GM18517 (cell line): ENCODE data around the gene MAP3K6.
"Not testable (repeated sequence)": the region's sequence is repeated elsewhere in the genome, so short reads cannot be mapped to it uniquely, and the experiment has no call there.

Experiments
- ATAC-seq: cut with Tn5 transposase; IDR thresholded peaks from one replicate; pipeline ENCODE4 v1.9.1; 2021; ENCODE audit warnings: mild to moderate bottlenecking, moderate library complexity; ENCODE audit not compliant: unreplicated experiment

MAP3K6 gene

GRCh38 chr1:27398405-27399149 is 31.8 kb upstream of the MAP3K6 start:
- no peak for ATAC-seq

- ATAC-seq = no peak
Observed at GRCh38 chr1:27397749-27398148, 31.0 kb upstream of the MAP3K6 start.

GRCh38 chr1:27397110-27397509 is 30.3 kb upstream of the MAP3K6 start:
- ATAC-seq = no peak

GRCh38 chr1:27395441-27396195 is 28.9 kb upstream of the MAP3K6 start:
- no peak for ATAC-seq

- no peak for ATAC-seq
Observed at GRCh38 chr1:27394925-27395324, 28.2 kb upstream of the MAP3K6 start.

- no peak for ATAC-seq
Observed at GRCh38 chr1:27394282-27394658, 27.5 kb upstream of the MAP3K6 start.

- no peak for ATAC-seq
Observed at GRCh38 chr1:27393641-27394281, 27.0 kb upstream of the MAP3K6 start.

- no peak for ATAC-seq
Observed at GRCh38 chr1:27392778-27393635, 26.2 kb upstream of the MAP3K6 start.

- peak; percentile 46 for ATAC-seq
Observed at GRCh38 chr1:27392096-27392777, 25.5 kb upstream of the MAP3K6 start, which contains the start of gene GPR3. Gene GPR3, plus strand, starts transcription at chr1:27392622. Its CDS starts 1,177 bp downstream, at chr1:27393799.

- ATAC-seq = no peak
Observed at GRCh38 chr1:27391511-27392095, 24.8 kb upstream of the MAP3K6 start.

- no peak for ATAC-seq
Observed at GRCh38 chr1:27388337-27389005, 21.7 kb upstream of the MAP3K6 start.

GRCh38 chr1:27384797-27385196 is 18.0 kb upstream of the MAP3K6 start:
- not testable (repeated sequence) for ATAC-seq

GRCh38 chr1:27383661-27384060 is 16.9 kb upstream of the MAP3K6 start:
- no peak for ATAC-seq

- ATAC-seq = no peak
Observed at GRCh38 chr1:27383039-27383605, 16.4 kb upstream of the MAP3K6 start, which contains the start of gene CD164L2. Gene CD164L2, minus strand, starts transcription at chr1:27383333. Its CDS starts 94 bp downstream, at chr1:27383239.

GRCh38 chr1:27381969-27382762 is 15.4 kb upstream of the MAP3K6 start:
- ATAC-seq = no peak

- ATAC-seq = no peak
Observed at GRCh38 chr1:27380766-27381733, 14.3 kb upstream of the MAP3K6 start.

- no peak for ATAC-seq
Observed at GRCh38 chr1:27380224-27380623, 13.5 kb upstream of the MAP3K6 start.
